Activated CD8-positive, alpha-beta memory T cell treated with anti-CD3 and anti-CD28 coated beads, Interleukin-2, amount 50 U/mL, for 1 hour (primary cell): ENCODE results near the gene MAGI2.

Experiments used
- DNase-seq: peaks from one replicate; pipeline ENCODE4 v3.0.0-alpha.2; 2020; ENCODE audit errors: extremely low read depth

The MAGI2 gene

DNA sequence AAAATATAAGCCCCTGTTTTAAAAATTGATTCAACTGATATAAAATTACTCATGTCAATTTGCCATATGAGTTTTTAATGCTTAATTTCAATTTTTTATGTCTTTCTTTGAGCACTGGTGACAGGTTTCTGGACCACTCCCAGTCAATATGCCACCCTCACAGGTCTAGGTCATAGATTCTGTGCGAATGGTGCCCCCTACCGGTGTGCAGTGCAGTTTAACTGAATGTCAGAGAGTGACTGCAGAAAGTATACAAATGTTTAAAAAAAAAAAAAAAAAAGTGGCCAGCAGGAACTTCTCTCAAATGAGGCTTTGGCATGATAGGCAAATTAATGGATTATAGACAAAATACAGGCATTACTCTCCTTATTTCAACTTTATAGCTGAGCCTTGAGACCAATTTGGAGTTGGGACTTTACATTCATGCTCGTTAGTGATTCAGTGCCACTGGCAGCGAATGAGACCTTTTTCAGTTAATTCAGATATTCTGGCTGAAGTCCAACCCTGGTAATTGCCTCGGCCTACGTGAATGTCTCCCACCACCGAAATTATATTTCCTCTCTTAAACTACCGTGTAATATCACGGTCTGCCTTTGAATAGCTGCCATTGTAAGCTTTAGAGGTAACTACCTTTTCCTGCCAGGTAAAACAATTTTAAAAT is 1227.3 kb downstream of the MAGI2 start:
- no peak for DNase-seq

DNA sequence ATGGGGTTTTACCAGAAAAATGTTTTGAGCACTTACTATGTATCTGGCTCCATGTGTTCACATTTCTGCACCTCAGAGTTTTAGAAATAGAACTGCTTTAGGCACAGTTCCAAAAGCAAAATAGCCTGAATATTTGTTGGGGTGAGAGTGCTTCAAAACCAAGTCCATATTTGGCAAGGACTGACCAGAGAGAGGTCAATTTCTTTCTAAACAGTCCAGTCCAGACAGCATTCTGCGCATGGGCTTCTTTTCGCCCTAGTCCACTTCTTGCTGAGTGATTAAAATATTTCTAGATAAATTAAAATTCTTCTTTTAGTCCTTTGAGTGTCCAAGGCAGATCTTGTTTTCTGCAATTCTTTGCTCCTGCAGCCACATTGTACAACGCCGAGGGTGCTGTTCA is 1227.9 kb downstream of the MAGI2 start:
- DNase-seq = no peak

DNA sequence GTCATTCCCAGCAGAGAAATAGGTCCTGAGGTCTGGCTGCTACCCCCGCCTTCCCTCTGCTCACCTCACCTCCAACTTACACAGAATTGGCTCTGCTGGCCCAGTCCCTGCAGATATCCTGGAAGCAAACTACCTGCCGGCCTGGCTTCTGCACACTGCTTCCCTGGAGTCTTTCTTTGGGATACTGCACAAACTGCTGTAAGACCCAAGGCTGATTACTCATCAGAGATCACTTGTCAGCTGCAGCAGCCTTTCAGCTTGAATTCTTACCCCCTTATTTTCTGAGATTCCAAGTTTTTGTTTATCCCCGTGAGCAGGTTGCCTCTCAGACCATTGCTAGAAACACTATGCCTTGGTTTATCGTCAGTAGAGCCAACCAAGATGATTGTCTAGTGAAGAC is 1228.5 kb downstream of the MAGI2 start:
- DNase-seq = no peak

DNA sequence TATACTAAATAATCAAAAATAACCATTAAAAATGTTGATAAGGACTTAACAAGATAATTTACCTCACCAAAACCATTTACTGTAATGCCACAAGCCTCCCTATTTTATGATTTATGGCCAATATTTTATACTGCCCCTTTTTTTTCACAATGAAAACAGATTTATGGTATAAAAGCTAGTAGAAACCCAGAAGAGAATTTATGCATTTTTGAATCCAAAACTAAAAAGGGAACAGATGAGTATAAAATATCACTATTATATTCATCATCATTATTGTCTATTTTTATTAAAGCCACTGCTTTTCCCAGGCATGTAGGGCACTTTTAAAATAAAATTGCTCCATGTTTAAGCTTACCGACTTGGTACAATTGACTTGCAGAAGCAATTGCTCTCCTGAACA is 1229.9 kb downstream of the MAGI2 start:
- DNase-seq = no peak

DNA sequence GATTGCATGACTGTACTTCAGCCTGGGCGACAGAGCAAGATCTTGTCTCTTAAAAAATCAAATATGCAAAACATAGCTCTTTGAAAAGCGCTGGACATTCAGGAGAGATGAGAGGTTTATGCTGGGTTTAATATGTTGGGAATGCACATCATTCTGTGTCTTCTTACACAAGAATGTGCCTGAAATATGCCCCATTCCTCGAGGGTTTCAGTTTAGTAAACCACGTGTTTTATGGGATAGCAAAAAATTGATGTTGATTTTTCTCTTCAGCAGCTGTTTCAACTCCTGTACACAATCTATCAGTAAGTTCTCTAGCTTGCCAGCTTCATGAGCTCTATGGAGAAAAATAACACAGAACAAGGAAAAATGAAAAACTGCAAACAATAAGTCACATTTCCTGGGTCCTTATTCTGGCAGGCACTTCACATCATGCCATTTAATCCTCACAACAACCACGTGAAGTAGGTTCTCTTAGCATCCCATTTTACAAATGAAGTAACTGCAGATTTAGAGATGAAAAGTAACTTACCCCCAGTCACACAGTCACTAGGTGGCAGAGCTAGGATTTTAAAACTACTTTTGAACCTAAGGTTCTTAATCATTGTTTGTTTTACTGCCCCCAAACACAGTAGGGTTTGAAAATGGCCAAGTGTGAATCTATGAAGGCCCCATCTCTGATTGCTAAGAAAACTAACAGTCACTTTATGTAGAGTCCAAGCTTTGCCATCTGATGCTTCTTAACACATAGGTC is 1231.3 kb downstream of the MAGI2 start:
- no peak for DNase-seq

DNA sequence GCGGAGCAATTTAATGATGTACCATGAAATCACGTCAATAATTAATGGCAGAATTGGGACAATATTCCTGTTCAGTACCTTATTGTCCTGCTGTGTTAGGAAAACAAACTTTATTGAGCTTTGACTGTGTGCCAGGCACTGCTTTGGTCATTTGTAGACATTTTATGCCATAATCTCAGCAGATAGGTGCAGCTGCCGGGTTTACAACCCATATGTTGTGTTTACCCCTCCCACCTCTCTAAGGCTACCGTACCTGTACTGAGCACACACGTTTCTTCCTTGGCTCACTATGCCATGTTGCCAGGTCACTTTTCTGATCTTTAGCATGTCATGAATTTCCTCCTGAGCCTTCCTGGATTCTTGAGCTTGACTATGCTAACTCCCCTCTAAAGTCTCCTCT is 1232.7 kb downstream of the MAGI2 start:
- DNase-seq = no peak

DNA sequence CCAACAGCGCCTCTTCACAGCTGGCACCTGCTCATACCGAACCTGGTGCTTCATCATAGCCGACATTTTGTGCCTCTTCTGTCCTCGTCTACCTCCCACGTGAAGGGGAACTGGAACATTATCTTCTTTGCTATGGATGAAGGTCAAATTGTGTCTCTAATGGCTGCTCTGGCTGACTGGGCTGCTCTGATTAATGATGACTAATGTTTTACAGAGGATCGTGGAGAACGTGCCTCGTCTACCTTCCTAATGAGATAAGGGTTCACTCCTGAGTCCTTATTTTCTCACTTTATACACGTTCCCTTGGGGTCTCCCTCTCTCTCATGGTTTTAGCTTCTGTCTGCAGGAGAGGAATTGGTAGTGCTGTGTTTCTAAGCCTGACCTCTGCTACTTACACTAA is 1234.6 kb downstream of the MAGI2 start:
- DNase-seq = no peak

DNA sequence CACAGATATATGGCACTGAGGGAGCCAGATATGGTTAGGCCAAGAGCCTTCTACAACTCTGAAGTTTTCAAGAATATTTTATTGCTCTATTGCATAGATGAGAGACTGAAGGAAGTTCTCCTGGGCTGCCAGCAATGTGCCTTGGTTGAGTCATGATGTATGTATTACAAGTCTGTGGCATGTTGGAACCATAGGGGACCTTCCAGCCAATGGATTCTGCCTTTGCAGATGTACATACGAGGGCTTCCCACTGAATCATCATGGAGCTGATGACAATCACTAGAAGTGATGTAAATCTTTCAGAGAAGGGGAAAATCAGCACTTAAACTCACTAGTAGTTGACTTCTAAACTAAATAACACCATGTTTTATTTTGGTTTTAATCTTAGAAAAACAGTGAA is 1235.4 kb downstream of the MAGI2 start:
- DNase-seq = no peak

DNA sequence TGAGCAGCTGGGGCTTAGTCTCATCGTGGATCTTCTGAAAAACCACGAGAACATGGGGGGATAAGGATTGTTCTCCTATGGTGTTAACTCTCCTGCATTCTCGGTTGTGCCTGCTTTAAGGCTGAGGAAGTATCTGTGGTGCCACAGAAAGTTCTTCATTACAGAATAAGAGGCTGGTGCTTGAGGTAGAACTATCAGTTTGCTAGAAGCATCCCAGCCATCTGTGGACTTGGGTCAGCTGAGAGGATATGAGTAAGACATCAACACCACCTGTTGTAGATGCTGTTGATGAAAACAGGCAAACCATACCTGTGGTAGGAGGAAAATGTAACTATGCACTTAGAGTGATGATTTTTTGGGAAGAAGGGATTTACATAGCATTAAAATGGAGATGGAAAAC is 1238.3 kb downstream of the MAGI2 start:
- DNase-seq = no peak

DNA sequence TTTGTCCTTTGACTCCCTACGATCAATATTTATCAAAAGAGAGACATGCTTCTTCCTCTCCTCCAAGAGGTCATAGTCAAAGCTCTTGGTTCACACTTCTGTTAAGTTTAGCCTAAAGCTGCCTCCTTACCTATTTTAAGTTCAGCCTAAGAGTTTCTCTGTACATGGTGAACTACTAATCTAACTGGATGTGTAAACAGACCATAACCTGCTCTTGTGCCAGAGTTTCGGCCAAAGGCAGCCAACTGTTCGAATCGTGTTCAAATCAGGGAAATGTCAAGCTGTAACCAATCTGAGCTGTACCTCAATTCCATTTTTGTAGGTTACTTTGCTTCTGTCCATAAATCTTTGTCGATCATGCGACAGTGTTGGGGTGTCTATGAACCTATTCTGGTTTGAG is 1240.1 kb downstream of the MAGI2 start:
- no peak for DNase-seq

DNA sequence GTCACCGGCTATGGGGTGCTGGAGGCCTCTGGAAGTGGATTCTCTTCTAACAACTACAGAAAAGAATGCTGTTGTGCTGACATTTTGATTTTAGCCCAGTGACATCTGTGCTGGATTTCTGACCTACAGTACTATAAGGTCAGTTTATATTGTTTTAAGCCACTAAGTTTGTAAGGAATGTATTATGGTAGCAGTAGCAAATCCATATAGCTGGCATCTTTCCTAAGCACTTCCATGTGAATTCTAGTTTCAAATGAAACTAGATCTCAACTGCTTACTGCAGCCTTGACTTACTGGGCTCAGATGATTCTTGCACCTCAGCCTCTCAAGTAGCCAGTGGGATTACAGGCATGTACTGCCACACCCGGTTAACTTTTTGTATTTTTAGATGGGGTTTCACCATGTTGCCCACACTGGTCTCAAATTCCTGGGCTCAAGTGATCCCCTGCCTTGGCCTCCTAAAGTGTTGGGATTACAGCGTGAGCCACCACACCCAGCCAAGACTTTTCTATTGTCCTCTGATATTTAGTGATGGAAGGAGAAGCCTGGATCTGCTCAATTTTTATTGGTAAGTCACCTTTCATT is 1240.9 kb downstream of the MAGI2 start:
- DNase-seq = no peak

DNA sequence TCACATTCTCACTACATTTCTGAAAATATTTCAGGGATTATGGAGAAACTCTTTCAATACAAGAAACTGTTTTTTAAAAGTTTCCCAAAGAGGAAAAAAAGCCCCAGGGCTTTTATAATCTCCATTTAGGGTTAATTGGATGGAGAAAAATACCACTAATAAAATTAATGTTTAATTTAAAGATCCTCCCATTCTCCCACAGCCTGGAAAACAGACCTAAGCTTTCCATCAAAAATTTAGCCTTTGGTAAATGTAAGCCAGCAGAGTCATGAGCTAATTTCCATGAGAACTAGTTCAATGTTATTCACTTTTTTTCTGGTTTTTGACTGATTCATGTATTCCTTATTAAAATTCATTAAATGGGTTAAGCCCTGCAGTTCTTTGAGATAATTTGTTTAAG is 1246.2 kb downstream of the MAGI2 start:
- DNase-seq = no peak

DNA sequence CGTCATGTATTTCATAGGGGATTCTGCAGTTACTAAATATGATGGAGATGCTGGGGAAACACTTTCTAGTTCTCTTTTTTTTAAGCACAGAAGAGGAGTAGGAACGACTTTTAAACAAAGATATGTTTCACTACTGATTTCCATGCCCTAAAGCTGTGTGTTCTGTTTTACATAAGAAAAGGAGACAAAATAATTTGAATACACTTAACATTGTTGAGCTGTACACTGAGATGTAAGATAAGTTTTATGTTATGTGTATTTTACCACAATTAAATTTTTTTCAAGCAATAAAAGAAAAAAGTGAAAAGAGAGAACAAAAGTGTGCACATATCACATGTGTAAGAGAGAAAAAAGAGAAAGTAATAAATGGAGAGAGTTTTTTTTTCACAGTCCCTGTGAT is 1246.7 kb downstream of the MAGI2 start:
- no peak for DNase-seq

DNA sequence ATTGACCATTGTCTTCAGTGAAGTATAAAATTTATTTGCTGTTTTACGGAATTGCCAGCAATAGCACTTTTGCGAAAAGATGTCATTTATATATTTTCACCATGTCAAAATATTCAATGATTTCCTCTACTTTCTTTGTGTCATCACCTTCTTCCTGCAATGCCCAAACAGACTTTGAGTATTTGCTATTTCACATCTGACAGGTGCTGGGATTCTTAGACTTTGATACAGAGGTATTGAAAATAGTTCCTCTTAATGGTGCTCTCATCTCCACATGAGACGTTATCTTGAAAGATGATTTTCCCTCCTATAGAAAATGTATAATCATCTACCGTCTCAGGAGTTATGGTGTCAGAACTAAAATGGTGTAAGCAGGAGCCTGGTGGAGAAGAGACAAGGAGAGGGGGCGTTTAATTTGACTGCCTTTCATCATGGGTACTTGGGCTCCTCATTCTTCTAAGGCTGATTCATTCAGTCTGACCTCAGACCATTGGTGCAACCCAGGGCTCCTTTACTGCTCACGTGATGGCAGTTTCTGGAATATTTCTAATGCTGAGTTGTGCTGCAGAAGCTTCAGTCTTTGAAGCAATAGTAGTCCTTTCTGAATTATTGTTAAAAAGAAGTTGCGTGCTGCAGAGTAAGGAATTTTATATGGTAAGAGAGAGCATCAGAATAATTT is 1250.3 kb downstream of the MAGI2 start:
- no peak for DNase-seq

DNA sequence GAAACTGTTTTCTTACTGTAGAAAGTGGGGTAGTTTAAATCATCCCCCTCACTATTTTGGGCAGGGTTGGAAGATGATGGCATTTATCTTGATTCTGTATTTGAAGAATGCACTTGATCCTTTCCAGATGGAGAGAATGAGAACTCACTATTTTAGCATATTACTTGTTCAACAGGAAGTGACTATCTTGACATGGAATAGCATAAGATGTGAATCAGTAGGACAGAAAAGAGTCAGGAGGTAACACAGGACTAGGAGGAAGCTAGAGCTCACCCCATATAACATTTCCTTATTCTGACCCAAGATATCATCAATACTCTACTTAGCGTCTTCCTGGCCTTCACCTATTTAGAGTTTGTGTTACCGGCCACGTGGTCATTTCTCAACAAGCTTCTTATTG is 1254.7 kb downstream of the MAGI2 start:
- no peak for DNase-seq

DNA sequence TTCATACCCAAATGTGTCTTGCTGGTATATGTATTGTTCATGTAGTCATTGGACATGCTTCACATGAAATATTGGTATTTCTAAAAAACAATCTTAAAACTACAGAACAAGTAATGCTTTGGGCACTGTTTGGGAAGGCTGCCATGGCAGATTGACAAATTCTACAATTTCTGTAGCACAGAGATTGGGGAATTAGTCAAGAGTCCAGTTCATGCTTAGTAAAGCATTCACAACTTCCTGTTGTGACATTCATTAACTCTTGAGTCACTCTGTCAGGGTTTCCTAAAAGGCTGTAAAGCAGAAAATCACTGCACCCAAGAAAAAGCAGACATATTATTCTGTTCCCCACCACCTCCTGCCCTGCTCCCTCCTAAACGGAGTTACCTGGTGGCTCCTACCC is 1256.0 kb downstream of the MAGI2 start:
- DNase-seq = no peak

DNA sequence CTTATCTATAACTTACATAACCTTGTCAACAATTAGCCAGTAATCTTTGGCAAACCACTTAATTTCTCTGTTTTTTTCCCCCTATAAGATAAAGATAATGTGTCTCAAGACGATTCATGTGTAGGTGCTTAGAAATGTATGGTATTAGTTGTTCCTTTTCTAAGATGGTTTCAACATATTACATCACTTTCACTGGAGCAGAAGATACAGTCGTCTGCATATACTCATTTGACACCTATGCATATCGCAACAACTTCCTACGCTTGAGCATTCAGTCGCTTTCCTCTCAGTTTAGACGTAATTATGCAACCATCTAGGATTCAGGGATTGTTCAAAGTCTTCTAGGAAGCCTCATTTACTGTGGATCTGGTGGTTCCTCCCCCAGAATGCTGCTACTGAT is 1258.2 kb downstream of the MAGI2 start:
- DNase-seq = no peak

DNA sequence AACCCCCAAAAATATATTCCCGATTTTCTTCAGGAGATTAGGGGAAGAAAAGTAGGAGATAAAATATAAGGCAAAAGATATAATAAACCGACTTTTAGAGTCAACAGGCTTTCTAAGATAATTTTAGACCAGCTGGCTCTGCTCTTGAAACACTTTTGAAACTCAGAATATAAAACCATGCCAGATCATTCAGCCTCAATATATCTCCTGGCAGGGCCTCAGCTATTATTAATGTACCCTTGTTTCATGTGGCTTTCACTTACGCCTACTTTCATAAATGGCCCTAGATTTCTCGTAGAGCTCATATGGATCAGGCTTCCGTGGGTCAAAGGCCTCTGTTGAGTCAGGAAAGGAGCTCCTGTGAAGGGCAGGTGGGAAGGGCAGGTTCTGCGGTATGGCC is 1258.9 kb downstream of the MAGI2 start:
- no peak for DNase-seq

DNA sequence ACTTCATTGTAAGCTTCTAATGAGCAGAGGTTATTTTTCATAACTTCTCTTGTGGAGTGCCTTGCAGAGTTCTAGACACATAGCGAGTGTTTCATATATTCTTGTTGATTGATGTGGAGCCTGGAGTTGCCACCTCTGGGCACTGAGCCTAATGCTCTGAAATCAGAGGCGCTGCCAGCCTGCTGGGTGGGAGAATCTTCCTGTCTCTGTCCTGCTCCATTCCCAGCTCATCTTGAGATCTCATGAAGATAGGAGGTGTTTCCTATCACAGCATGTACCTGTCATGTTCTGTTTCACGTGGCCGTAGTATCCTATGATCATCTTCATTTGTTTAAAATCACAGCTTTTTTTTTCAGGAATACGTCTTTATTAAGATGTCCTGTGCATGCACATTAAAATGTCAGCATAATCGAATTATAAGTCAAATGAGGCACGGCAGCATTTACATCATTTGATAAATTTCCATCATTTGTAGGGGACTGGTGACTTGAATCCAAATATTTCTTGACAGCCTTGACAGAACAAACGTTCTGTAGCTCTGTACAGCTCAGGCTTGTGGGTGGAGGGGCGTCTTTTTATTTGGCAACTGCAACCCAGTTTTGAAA is 1261.9 kb downstream of the MAGI2 start:
- DNase-seq = no peak

DNA sequence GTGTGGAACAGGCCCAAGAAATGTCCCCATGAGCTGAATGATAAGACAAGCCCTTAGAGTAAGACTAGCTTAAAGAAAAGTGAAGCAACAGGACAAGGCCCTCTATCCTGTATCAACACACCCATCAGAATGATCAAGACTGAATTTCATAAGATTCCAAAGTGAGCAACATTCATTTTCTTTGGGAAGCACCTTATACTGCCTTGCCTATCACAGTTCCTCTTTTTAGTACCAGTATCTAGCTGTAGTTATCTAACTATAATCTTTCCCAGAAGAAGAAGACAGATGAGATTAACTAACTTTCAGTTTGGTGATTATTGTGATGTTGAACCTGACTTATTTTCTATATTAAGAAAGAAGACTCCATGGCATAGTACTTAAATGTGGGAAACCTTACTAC is 1263.7 kb downstream of the MAGI2 start:
- DNase-seq = no peak

DNA sequence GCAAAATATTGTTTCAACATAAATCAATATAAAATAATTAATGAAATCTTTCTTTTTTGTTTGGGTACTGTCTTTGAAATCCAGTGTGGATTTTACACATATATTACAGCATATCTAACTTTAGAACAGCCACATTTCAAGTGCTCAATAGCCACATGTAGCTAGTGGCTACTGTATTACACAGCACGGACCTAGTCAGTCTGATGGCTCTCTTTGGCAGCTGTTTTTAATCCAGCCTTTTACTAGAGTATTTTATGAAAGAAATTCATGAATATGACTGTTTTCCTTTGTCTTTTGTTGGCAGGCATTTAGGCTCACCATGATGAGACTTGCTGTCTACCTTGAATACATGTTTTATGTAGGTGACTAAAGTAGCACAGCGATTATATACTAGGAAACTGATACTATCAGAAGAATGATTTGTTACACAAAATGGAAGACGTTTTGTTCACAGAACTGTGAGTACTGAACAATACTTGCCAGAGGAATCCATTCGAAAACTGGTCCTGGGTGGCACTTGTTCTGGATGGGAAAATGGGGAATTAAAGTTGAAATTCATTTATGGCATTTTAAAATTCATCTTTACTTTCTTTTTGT is 1268.2 kb downstream of the MAGI2 start:
- DNase-seq = no peak

DNA sequence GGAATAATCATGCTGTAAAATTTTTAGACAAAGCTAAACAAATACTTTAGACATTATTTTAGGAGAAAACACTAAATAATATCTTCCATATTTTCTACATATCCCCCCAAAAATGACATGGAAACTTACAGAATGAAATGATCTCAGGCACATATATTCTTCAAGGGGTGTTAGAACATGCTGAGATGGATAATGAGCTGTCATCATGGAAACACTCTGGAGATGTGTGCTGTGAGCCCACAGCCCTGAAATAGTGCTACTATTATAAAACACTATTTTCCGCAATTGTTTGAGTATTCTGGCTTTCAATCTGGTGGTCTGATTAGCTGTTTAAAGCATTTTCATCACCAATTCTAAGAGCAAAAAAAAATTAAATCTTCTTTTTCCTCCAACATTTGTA is 1269.2 kb downstream of the MAGI2 start:
- DNase-seq = no peak
